ENCODE results near the gene C6orf52.

- TF ChIP-seq EZH2 (optimal IDR thresholded peaks at IDR 0.05; ENCODE audit: low read depth, low read length) (no peak), EZH2phosphoT487 (IDR thresholded peaks at IDR 0.05; ENCODE audit: low read length) (no peak)
- TF ChIP-seq, protein P1, sequence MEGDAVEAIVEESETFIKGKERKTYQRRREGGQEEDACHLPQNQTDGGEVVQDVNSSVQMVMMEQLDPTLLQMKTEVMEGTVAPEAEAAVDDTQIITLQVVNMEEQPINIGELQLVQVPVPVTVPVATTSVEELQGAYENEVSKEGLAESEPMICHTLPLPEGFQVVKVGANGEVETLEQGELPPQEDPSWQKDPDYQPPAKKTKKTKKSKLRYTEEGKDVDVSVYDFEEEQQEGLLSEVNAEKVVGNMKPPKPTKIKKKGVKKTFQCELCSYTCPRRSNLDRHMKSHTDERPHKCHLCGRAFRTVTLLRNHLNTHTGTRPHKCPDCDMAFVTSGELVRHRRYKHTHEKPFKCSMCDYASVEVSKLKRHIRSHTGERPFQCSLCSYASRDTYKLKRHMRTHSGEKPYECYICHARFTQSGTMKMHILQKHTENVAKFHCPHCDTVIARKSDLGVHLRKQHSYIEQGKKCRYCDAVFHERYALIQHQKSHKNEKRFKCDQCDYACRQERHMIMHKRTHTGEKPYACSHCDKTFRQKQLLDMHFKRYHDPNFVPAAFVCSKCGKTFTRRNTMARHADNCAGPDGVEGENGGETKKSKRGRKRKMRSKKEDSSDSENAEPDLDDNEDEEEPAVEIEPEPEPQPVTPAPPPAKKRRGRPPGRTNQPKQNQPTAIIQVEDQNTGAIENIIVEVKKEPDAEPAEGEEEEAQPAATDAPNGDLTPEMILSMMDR (IDR thresholded peaks at IDR 0.05; ENCODE audit: low read length), result no peak
These were observed 64.2 kb downstream of the C6orf52 start for GRCh38 chr6:10630178-10630577.

All from MM.1S (cell line).